ENCODE data around the gene MXRA7. TPM values are rescaled to one million over a fixed set of nuclear protein-coding genes. Genes with fewer than 3 reads are reported as not detected.

Gene MXRA7
- total RNA-seq, 1 experiment from 2014 or later: 77.9 TPM

- H3K27ac ChIP-seq (ENCODE audit: low read length): no peak overlapping the region
- BruUV-seq (replicated peaks): no TSS peak
- POLR2A ChIA-PET: no interaction called here
- H3K4me1 ChIP-seq (ENCODE audit: control insufficient read depth, insufficient read depth, low read length): peaks cover 10% of the 10 kb centered on the region; the same call in 1 of the 2 replicates
- in situ Hi-C loops (cut with HindIII; ENCODE audit: low pct_unique_long_range_greater_than_20kb, low sequenced_read_pairs): no loop called here
- no peak overlapping the region for H3K4me3 ChIP-seq (ENCODE audit: low read depth in 2 of 2, low read length in 2 of 2)
- ATAC-seq (no peak), DNase-seq (ENCODE audit: low read depth, low spot score) (no peak)
- CTCF ChIA-PET: no interaction called here
- peaks cover 23% of the 10 kb centered on the region for H3K36me3 ChIP-seq (ENCODE audit: control insufficient read depth, insufficient read depth, low read length)
- H3K27me3 ChIP-seq (ENCODE audit: control insufficient read depth, insufficient read depth, low read length): no peaks in the 10 kb centered on the region
- TF ChIP-seq TCF7L2 (IDR thresholded peaks at IDR 0.05; ENCODE audit: low read depth, low read length) (no peak), CTCF (IDR thresholded peaks at IDR 0.05) (no peak), POLR2AphosphoS5 (IDR thresholded peaks at IDR 0.05; ENCODE audit: low read depth, low read length) (no peak), SIN3A (IDR thresholded peaks at IDR 0.05; ENCODE audit: borderline replicate concordance, insufficient read depth, low read depth, low read length) (no peak), REST (IDR thresholded peaks at IDR 0.05; ENCODE audit: insufficient read depth in 1 of 2, low read depth in 2 of 2, low read length in 1 of 2) (no peak)
- H3K9me3 ChIP-seq (ENCODE audit: control insufficient read depth, insufficient read depth, low read depth, low read length): no peaks in the 10 kb centered on the region
- intact Hi-C loops (cut with micrococcal nuclease; ENCODE audit: unreplicated experiment): no loop called here
These were observed 34.0 kb upstream of the MXRA7 start for GRCh38 chr17:76744747-76745146.

- intact Hi-C loops (cut with micrococcal nuclease; ENCODE audit: unreplicated experiment): no loop called here
- no peak for DNase-seq (ENCODE audit: low read depth, low spot score)
- Histone ChIP-seq H3K27ac (ENCODE audit: low read length) (no peak overlapping the region), H3K27me3 (ENCODE audit: control insufficient read depth, insufficient read depth, low read length) (no peaks in the 10 kb centered on the region), H3K4me3 (ENCODE audit: low read depth in 2 of 2, low read length in 2 of 2) (no peak overlapping the region), H3K9me3 (ENCODE audit: control insufficient read depth, insufficient read depth, low read depth, low read length) (no peaks in the 10 kb centered on the region), H3K4me1 (ENCODE audit: control insufficient read depth, insufficient read depth, low read length) (peaks cover 22% of the 10 kb centered on the region), H3K36me3 (ENCODE audit: control insufficient read depth, insufficient read depth, low read length) (peaks cover 25% of the 10 kb centered on the region)
- TF ChIP-seq TCF7L2 (IDR thresholded peaks at IDR 0.05; ENCODE audit: low read depth, low read length): no peak
- no peak for TF ChIP-seq CTCF (IDR thresholded peaks at IDR 0.05)
- no peak for TF ChIP-seq REST (IDR thresholded peaks at IDR 0.05; ENCODE audit: insufficient read depth in 1 of 2, low read depth in 2 of 2, low read length in 1 of 2)
- no peak for TF ChIP-seq SIN3A (IDR thresholded peaks at IDR 0.05; ENCODE audit: borderline replicate concordance, insufficient read depth, low read depth, low read length)
- TF ChIP-seq POLR2AphosphoS5 (IDR thresholded peaks at IDR 0.05; ENCODE audit: low read depth, low read length): no peak
- ATAC-seq: no peak
- in situ Hi-C loops (cut with HindIII; ENCODE audit: low pct_unique_long_range_greater_than_20kb, low sequenced_read_pairs): no loop called here
- no TSS peak for BruUV-seq (replicated peaks)
- ChIA-PET CTCF (no interaction called here), POLR2A (no interaction called here)
These were observed 32.2 kb upstream of the MXRA7 start for GRCh38 chr17:76742958-76743357.

All from Panc1 (cell line).